Tibial artery (tissue), 4 donors: ENCODE results near the gene OR10G3.
A peak's percentile ranks its signal among the peaks of the same experiment; 100 is the strongest.

ENCODE experiments used
- DNase-seq, 2 donors: peaks; one replicate each; pipeline ENCODE4 v3.0.0-alpha.2; 2019
- H3K27ac ChIP-seq, 2 donors: fragments of 200-600 bp; sonication (generic) in 1 of 2; 1 replicate in 1 of 2; 2 replicates in 1 of 2; pipeline ENCODE4 v1.5.1; 2018 to 2019; ENCODE audit warnings: mild to moderate bottlenecking in 1 of 2
- H3K27me3 ChIP-seq, 2 donors: fragments of 200-600 bp; sonication (generic) in 1 of 2; one replicate each; pipeline versions ENCODE4 v1.5.1 to v1.6.0; 2016 to 2019
- H3K36me3 ChIP-seq, 3 donors: fragments of 200-600 bp; sonication (generic) in 2 of 3; one replicate each; pipeline ENCODE4 v1.5.1; 2016 to 2019; ENCODE audit warnings: mild to moderate bottlenecking in 2 of 3
- H3K4me1 ChIP-seq, 4 donors: fragments of 200-600 bp; sonication (generic) in 2 of 4; 1 replicate in 3 of 4; 2 replicates in 1 of 4; pipeline ENCODE4 v1.5.1; 2016 to 2019
- H3K4me3 ChIP-seq, 2 donors: fragments of 200-600 bp; sonication (generic) in 1 of 2; 1 replicate in 1 of 2; 2 replicates in 1 of 2; pipeline ENCODE4 v1.5.1; 2018 to 2019; ENCODE audit warnings: mild to moderate bottlenecking in 2 of 2
- H3K9me3 ChIP-seq, 3 donors: fragments of 200-600 bp; sonication (generic) in 1 of 3; one replicate each; pipeline ENCODE4 v1.5.1; 2016 to 2019
- CTCF ChIP-seq, 2 experiments: fragments of 200-600 bp in 1 of 2; fragments of 450-650 bp in 1 of 2; IDR thresholded peaks; one replicate each; pipeline ENCODE4 v1.5.1; 2017 to 2019; ENCODE audit warnings: antibody characterized with exemption in 2 of 2, mild to moderate bottlenecking in 1 of 2, moderate library complexity in 1 of 2
- intact Hi-C: fragments of 100-400 bp; cut with DNase I; formaldehyde crosslinking; loops from one replicate; pipeline ENCODE4 v1.15.0; 2023; ENCODE audit warnings: low total_unique reads

The OR10G3 gene

GRCh38 chr14:21539189-21539940 is 40.5 kb downstream of the OR10G3 start:
- Histone ChIP-seq H3K4me3 (no peak overlapping the region), H3K36me3 (no peaks in the 10 kb centered on the region), H3K9me3 (no peaks in the 10 kb centered on the region), H3K27ac (no peak overlapping the region), H3K4me1 (peaks cover 0 to 10% (median 7%) of the 10 kb centered on the region in 4 donors), H3K27me3 (peaks cover 0 to 56% of the 10 kb centered on the region in 2 donors)
- no peak for TF ChIP-seq CTCF (IDR thresholded peaks at IDR 0.05)
- no peak for DNase-seq
- intact Hi-C loops = no loop called here

GRCh38 chr14:21537090-21537424 is 42.8 kb downstream of the OR10G3 start:
- H3K27me3 ChIP-seq = peaks cover 0 to 67% of the 10 kb centered on the region in 2 donors
- peaks cover 0 to 10% (median 7%) of the 10 kb centered on the region in 4 donors for H3K4me1 ChIP-seq
- H3K36me3 ChIP-seq = no peaks in the 10 kb centered on the region
- intact Hi-C loops = no loop called here
- TF ChIP-seq CTCF (IDR thresholded peaks at IDR 0.05) = no peak
- H3K27ac ChIP-seq = no peak overlapping the region
- peak overlapping the region in 1 of 2 donors; percentile 17 for H3K4me3 ChIP-seq
- no peaks in the 10 kb centered on the region for H3K9me3 ChIP-seq
- no peak for DNase-seq

GRCh38 chr14:21536418-21537089 is 43.3 kb downstream of the OR10G3 start:
- no peak for DNase-seq
- peaks cover 0 to 63% of the 10 kb centered on the region in 2 donors for H3K27me3 ChIP-seq
- peaks cover 0 to 10% (median 7%) of the 10 kb centered on the region in 4 donors for H3K4me1 ChIP-seq
- no peak overlapping the region for H3K27ac ChIP-seq
- no peak for TF ChIP-seq CTCF (IDR thresholded peaks at IDR 0.05)
- H3K9me3 ChIP-seq = no peaks in the 10 kb centered on the region
- intact Hi-C loops = no loop called here
- H3K4me3 ChIP-seq = peak overlapping the region in 1 of 2 donors; percentile 17
- H3K36me3 ChIP-seq = no peaks in the 10 kb centered on the region

GRCh38 chr14:21535545-21536417 is 44.1 kb downstream of the OR10G3 start:
- Histone ChIP-seq H3K4me1 (peaks cover 0 to 10% (median 7%) of the 10 kb centered on the region in 4 donors), H3K9me3 (no peaks in the 10 kb centered on the region), H3K36me3 (no peaks in the 10 kb centered on the region), H3K27ac (no peak overlapping the region), H3K27me3 (peaks cover 0 to 63% of the 10 kb centered on the region in 2 donors), H3K4me3 (no peak overlapping the region)
- intact Hi-C loops = no loop called here
- TF ChIP-seq CTCF (IDR thresholded peaks at IDR 0.05) = no peak
- no peak for DNase-seq

GRCh38 chr14:21534576-21534975 is 45.3 kb downstream of the OR10G3 start:
- intact Hi-C loops = no loop called here
- no peak for TF ChIP-seq CTCF (IDR thresholded peaks at IDR 0.05)
- Histone ChIP-seq H3K9me3 (no peaks in the 10 kb centered on the region), H3K27ac (no peak overlapping the region), H3K4me3 (no peak overlapping the region), H3K36me3 (no peaks in the 10 kb centered on the region), H3K27me3 (peaks cover 0 to 56% of the 10 kb centered on the region in 2 donors), H3K4me1 (peaks cover 0 to 10% (median 7%) of the 10 kb centered on the region in 4 donors)
- no peak for DNase-seq
